WTC11 (cell line): ENCODE measurements around the gene SPOCK1. TPM values are rescaled to one million over a fixed set of nuclear protein-coding genes. Genes with fewer than 3 reads are reported as not detected.

Experiments used
- ATAC-seq: fragments of 200-7000 bp; cut with Tn5 transposase; 2 replicates; pipeline ENCODE4 v1.10.0; 2021; ENCODE audit warnings: mild to moderate bottlenecking, moderate library complexity
- CTCF ChIA-PET: fragments of 300-600 bp; sonication (Branson Sonifier 250); formaldehyde crosslinking; loops from one replicate; lab custom pipeline; 2021; ENCODE audit warnings: antibody characterized with exemption; lab: Charles Lee
- POLR2A ChIA-PET: fragments of 350-600 bp; sonication (Branson Sonifier 250); formaldehyde crosslinking; loops from one replicate; lab custom pipeline; 2021; ENCODE audit warnings: antibody characterized with exemption; lab: Charles Lee
- DNase-seq: peaks from one replicate; pipeline ENCODE4 v3.0.0; 2021; ENCODE audit warnings: low spot score
- H3K27ac Mint-ChIP-seq: 2 replicates; pipeline ENCODE4 v1.8.0; 2021; ENCODE audit warnings: mixed read lengths
- H3K27me3 Mint-ChIP-seq: 2 replicates; pipeline ENCODE4 v1.8.0; 2021; ENCODE audit warnings: low read depth, mild to moderate bottlenecking, moderate library complexity, mixed read lengths
- H3K36me3 Mint-ChIP-seq: 2 replicates; pipeline ENCODE4 v1.8.0; 2021; ENCODE audit warnings: mixed read lengths
- H3K4me1 Mint-ChIP-seq: 2 replicates; pipeline ENCODE4 v1.8.0; 2022; ENCODE audit warnings: mixed read lengths
- H3K4me3 Mint-ChIP-seq: 2 replicates; pipeline ENCODE4 v1.8.0; 2021; ENCODE audit warnings: mild to moderate bottlenecking, moderate library complexity, mixed read lengths
- H3K9me3 Mint-ChIP-seq: 2 replicates; pipeline ENCODE4 v1.8.0; 2021; ENCODE audit warnings: mixed read lengths
- CREM ChIP-seq: sonication (generic); formaldehyde crosslinking; IDR thresholded peaks from 2 replicates; pipeline ENCODE4 v1.8.1; 2022; ENCODE audit warnings: mild to moderate bottlenecking, missing genetic modification reagents, moderate library complexity
- GABPB1 ChIP-seq: sonication (generic); formaldehyde crosslinking; IDR thresholded peaks from 2 replicates; pipeline ENCODE4 v1.8.1; 2023; ENCODE audit warnings: mild to moderate bottlenecking, missing genetic modification reagents
- JUN ChIP-seq: sonication (generic); formaldehyde crosslinking; IDR thresholded peaks from 2 replicates; pipeline ENCODE4 v1.8.0; 2023; ENCODE audit warnings: mild to moderate bottlenecking, missing genetic modification reagents
- MXD4 ChIP-seq: fragments of 250-450 bp; sonication (Bioruptor Pico); IDR thresholded peaks from 2 replicates; pipeline ENCODE4 v1.8.0; 2021; ENCODE audit warnings: mild to moderate bottlenecking, moderate library complexity, borderline replicate concordance
- TEAD1 ChIP-seq: sonication (generic); formaldehyde crosslinking; IDR thresholded peaks from 2 replicates; pipeline ENCODE4 v1.8.0; 2022; ENCODE audit warnings: mild to moderate bottlenecking, missing genetic modification reagents
- TEAD4 ChIP-seq: sonication (generic); formaldehyde crosslinking; IDR thresholded peaks from 2 replicates; pipeline ENCODE4 v1.8.0; 2022; ENCODE audit warnings: mild to moderate bottlenecking, missing genetic modification reagents
- ZNF671 ChIP-seq: fragments of 250-450 bp; sonication (Bioruptor Pico); IDR thresholded peaks from 2 replicates; pipeline ENCODE4 v1.8.0; 2021; ENCODE audit warnings: mild to moderate bottlenecking
- total RNA-seq: library from RNA; stranded (reverse); gene quantifications from 3 replicates; pipeline ENCODE4 v1.2.3, GENCODE V29; 2021
- TF ChIP-seq, protein P1 (sequence below): sonication (generic); formaldehyde crosslinking; IDR thresholded peaks from 2 replicates; pipeline ENCODE4 v1.8.1; 2022; ENCODE audit warnings: mild to moderate bottlenecking, moderate library complexity, missing genetic modification reagents
- TF ChIP-seq, protein P2 (sequence below): sonication (generic); formaldehyde crosslinking; IDR thresholded peaks from 2 replicates; pipeline ENCODE4 v1.8.0; 2022; ENCODE audit warnings: mild to moderate bottlenecking, missing genetic modification reagents
- TF ChIP-seq, protein P3 (sequence below): sonication (generic); formaldehyde crosslinking; IDR thresholded peaks from 2 replicates; pipeline ENCODE4 v1.8.1; 2023; ENCODE audit warnings: mild to moderate bottlenecking, moderate library complexity, missing genetic modification reagents
- TF ChIP-seq, protein P4 (sequence below): sonication (generic); formaldehyde crosslinking; IDR thresholded peaks from 2 replicates; pipeline ENCODE4 v1.8.0; 2023; ENCODE audit warnings: missing genetic modification reagents, mild to moderate bottlenecking, borderline replicate concordance
- TF ChIP-seq, protein P5 (sequence below): sonication (generic); formaldehyde crosslinking; IDR thresholded peaks from 2 replicates; pipeline ENCODE4 v1.8.1; 2022; ENCODE audit warnings: low read depth, missing genetic modification reagents, borderline replicate concordance
- TF ChIP-seq, protein P6 (sequence below): sonication (generic); formaldehyde crosslinking; IDR thresholded peaks from 2 replicates; pipeline ENCODE4 v1.8.1; 2023; ENCODE audit warnings: mild to moderate bottlenecking, missing genetic modification reagents, moderate library complexity
- TF ChIP-seq, protein P7 (sequence below): fragments of 250-450 bp; sonication (Bioruptor Pico); IDR thresholded peaks from 2 replicates; pipeline ENCODE4 v2.1.2; 2022; ENCODE audit warnings: mild to moderate bottlenecking, moderate library complexity

Gene SPOCK1
- total RNA-seq, 1 experiment from 2014 or later, result 15.2 TPM

DNA sequence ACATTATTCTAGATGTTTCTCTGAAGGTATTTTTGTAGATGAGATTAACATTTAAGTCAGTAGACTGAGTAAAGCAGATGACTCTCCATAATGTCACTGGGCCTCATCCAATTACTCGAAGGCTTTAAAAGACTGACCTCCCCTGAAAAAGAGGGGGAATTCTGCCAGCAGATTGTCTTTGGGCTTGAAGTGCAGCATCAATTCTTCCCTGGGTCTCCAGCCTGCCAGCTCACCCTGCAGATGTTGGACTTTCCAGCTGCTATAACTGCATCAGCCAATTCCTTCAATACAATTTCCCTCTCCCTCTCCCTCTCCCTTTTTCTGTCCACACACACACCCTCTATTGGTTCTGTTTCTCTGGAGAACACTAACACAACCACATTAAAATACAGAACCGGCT is 472.8 kb downstream of the SPOCK1 start:
- H3K9me3 Mint-ChIP-seq, result no peaks in the 10 kb centered on the region
- 0 out of 2 replicates have a peak, but pooled peaks cover 3% of the 10 kb centered on the region for H3K27me3 Mint-ChIP-seq
- no peak overlapping the region for H3K27ac Mint-ChIP-seq
- ChIA-PET POLR2A (no interaction called here), CTCF (no interaction called here)
- no peak overlapping the region for H3K4me3 Mint-ChIP-seq
- TF ChIP-seq, protein P1, sequence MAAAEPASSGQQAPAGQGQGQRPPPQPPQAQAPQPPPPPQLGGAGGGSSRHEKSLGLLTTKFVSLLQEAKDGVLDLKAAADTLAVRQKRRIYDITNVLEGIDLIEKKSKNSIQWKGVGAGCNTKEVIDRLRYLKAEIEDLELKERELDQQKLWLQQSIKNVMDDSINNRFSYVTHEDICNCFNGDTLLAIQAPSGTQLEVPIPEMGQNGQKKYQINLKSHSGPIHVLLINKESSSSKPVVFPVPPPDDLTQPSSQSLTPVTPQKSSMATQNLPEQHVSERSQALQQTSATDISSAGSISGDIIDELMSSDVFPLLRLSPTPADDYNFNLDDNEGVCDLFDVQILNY (CRISPR knock-in tag), result no peak
- TF ChIP-seq CREM (CRISPR knock-in tag), result no peak
- TF ChIP-seq, protein P2, sequence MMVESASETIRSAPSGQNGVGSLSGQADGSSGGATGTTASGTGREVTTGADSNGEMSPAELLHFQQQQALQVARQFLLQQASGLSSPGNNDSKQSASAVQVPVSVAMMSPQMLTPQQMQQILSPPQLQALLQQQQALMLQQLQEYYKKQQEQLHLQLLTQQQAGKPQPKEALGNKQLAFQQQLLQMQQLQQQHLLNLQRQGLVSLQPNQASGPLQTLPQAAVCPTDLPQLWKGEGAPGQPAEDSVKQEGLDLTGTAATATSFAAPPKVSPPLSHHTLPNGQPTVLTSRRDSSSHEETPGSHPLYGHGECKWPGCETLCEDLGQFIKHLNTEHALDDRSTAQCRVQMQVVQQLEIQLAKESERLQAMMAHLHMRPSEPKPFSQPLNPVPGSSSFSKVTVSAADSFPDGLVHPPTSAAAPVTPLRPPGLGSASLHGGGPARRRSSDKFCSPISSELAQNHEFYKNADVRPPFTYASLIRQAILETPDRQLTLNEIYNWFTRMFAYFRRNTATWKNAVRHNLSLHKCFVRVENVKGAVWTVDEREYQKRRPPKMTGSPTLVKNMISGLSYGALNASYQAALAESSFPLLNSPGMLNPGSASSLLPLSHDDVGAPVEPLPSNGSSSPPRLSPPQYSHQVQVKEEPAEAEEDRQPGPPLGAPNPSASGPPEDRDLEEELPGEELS (CRISPR knock-in tag), result no peak
- TF ChIP-seq, protein P3, sequence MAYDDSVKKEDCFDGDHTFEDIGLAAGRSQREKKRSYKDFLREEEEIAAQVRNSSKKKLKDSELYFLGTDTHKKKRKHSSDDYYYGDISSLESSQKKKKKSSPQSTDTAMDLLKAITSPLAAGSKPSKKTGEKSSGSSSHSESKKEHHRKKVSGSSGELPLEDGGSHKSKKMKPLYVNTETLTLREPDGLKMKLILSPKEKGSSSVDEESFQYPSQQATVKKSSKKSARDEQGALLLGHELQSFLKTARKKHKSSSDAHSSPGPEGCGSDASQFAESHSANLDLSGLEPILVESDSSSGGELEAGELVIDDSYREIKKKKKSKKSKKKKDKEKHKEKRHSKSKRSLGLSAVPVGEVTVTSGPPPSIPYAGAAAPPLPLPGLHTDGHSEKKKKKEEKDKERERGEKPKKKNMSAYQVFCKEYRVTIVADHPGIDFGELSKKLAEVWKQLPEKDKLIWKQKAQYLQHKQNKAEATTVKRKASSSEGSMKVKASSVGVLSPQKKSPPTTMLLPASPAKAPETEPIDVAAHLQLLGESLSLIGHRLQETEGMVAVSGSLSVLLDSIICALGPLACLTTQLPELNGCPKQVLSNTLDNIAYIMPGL, result no peak
- no peak for TF ChIP-seq TEAD4 (CRISPR knock-in tag)
- TF ChIP-seq ZNF671, result no peak
- TF ChIP-seq, protein P4, sequence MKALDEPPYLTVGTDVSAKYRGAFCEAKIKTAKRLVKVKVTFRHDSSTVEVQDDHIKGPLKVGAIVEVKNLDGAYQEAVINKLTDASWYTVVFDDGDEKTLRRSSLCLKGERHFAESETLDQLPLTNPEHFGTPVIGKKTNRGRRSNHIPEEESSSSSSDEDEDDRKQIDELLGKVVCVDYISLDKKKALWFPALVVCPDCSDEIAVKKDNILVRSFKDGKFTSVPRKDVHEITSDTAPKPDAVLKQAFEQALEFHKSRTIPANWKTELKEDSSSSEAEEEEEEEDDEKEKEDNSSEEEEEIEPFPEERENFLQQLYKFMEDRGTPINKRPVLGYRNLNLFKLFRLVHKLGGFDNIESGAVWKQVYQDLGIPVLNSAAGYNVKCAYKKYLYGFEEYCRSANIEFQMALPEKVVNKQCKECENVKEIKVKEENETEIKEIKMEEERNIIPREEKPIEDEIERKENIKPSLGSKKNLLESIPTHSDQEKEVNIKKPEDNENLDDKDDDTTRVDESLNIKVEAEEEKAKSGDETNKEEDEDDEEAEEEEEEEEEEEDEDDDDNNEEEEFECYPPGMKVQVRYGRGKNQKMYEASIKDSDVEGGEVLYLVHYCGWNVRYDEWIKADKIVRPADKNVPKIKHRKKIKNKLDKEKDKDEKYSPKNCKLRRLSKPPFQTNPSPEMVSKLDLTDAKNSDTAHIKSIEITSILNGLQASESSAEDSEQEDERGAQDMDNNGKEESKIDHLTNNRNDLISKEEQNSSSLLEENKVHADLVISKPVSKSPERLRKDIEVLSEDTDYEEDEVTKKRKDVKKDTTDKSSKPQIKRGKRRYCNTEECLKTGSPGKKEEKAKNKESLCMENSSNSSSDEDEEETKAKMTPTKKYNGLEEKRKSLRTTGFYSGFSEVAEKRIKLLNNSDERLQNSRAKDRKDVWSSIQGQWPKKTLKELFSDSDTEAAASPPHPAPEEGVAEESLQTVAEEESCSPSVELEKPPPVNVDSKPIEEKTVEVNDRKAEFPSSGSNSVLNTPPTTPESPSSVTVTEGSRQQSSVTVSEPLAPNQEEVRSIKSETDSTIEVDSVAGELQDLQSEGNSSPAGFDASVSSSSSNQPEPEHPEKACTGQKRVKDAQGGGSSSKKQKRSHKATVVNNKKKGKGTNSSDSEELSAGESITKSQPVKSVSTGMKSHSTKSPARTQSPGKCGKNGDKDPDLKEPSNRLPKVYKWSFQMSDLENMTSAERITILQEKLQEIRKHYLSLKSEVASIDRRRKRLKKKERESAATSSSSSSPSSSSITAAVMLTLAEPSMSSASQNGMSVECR (CRISPR knock-in tag), result no peak
- TF ChIP-seq, all 79 proteins: peak for 0
- no peaks in the 10 kb centered on the region for H3K36me3 Mint-ChIP-seq
- H3K4me1 Mint-ChIP-seq, result peaks cover 5% of the 10 kb centered on the region
- DNase-seq, result no peak
- no peak for ATAC-seq

DNA sequence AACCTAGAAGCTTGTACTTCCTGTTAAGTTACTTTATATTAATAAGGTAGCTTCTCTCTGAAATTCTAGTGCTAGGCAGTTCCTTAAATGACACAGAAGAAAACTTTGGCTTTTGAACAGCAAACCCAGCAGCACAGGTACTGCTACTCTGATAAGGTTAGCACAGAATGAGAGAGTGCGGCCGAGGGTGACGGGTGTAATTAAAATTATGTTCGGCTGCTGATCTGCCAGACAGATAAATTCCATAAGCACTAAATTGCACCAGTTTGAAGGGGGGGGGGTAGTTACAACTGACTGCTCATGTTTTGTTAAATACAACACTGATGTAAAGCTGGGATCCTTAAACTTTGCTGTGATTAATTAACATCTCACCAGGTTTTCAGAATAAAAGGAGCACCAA is 475.1 kb downstream of the SPOCK1 start:
- Mint-ChIP-seq H3K4me3 (no peak overlapping the region), H3K4me1 (peaks cover 5% of the 10 kb centered on the region), H3K27me3 (no peaks in the 10 kb centered on the region), H3K9me3 (no peaks in the 10 kb centered on the region), H3K27ac (no peak overlapping the region), H3K36me3 (no peaks in the 10 kb centered on the region)
- ATAC-seq (no peak), DNase-seq (no peak)
- TF ChIP-seq, protein P5, sequence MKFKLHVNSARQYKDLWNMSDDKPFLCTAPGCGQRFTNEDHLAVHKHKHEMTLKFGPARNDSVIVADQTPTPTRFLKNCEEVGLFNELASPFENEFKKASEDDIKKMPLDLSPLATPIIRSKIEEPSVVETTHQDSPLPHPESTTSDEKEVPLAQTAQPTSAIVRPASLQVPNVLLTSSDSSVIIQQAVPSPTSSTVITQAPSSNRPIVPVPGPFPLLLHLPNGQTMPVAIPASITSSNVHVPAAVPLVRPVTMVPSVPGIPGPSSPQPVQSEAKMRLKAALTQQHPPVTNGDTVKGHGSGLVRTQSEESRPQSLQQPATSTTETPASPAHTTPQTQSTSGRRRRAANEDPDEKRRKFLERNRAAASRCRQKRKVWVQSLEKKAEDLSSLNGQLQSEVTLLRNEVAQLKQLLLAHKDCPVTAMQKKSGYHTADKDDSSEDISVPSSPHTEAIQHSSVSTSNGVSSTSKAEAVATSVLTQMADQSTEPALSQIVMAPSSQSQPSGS (CRISPR knock-in tag), result no peak
- TF ChIP-seq, protein P4 (CRISPR knock-in tag), result no peak
- TF ChIP-seq, protein P6, sequence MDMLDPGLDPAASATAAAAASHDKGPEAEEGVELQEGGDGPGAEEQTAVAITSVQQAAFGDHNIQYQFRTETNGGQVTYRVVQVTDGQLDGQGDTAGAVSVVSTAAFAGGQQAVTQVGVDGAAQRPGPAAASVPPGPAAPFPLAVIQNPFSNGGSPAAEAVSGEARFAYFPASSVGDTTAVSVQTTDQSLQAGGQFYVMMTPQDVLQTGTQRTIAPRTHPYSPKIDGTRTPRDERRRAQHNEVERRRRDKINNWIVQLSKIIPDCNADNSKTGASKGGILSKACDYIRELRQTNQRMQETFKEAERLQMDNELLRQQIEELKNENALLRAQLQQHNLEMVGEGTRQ, result no peak
- TF ChIP-seq JUN (CRISPR knock-in tag) (no peak), GABPB1 (no peak), MXD4 (CRISPR knock-in tag) (no peak), TEAD1 (CRISPR knock-in tag) (no peak)
- TF ChIP-seq, protein P7, sequence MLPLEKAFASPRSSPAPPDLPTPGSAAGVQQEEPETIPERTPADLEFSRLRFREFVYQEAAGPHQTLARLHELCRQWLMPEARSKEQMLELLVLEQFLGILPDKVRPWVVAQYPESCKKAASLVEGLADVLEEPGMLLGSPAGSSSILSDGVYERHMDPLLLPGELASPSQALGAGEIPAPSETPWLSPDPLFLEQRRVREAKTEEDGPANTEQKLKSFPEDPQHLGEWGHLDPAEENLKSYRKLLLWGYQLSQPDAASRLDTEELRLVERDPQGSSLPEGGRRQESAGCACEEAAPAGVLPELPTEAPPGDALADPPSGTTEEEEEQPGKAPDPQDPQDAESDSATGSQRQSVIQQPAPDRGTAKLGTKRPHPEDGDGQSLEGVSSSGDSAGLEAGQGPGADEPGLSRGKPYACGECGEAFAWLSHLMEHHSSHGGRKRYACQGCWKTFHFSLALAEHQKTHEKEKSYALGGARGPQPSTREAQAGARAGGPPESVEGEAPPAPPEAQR (CRISPR knock-in tag), result no peak
- CTCF ChIA-PET, result interaction anchor here (0.6 to 1.3 kb wide), 2 partner anchors 37 to 133 kb away, joined by 3 read pairs; no protein-coding TSS in a partner anchor
- POLR2A ChIA-PET, result no interaction called here
